ENCODE data around the gene UGT2A2.

The UGT2A2 gene

GRCh38 chr4:69568787-69569186, 70.7 kb downstream of the UGT2A2 start:
- DNase-seq, result no peak

- no peak for DNase-seq
Observed at GRCh38 chr4:69563424-69563823, 76.0 kb downstream of the UGT2A2 start.

- no peak for DNase-seq
Observed at GRCh38 chr4:69549651-69550050, 89.8 kb downstream of the UGT2A2 start.

- DNase-seq, result no peak
Observed at GRCh38 chr4:69546134-69546765, 93.2 kb downstream of the UGT2A2 start.

All from activated CD8-positive, alpha-beta memory T cell treated with anti-CD3 and anti-CD28 coated beads, Interleukin-2, amount 50 U/mL, for 4 hours (primary cell).